K562 (cell line): ENCODE data around the gene MYL12B. TPM values are rescaled to one million over a fixed set of nuclear protein-coding genes. Genes with fewer than 3 reads are reported as not detected.

ENCODE experiments used
- ARID4B ChIP-seq: sonication (generic); formaldehyde crosslinking; IDR thresholded peaks from 2 replicates; pipeline ENCODE4 v1.8.0; 2022; ENCODE audit warnings: mild to moderate bottlenecking, missing genetic modification reagents
- CBFB ChIP-seq: sonication (generic); formaldehyde crosslinking; IDR thresholded peaks from 2 replicates; pipeline ENCODE4 v1.4.0; 2020; ENCODE audit warnings: mild to moderate bottlenecking, missing genetic modification reagents
- CBX2 ChIP-seq: fragments of 200-600 bp; sonication (generic); IDR thresholded peaks from one replicate; pipeline ENCODE4 v1.6.1; 2012; ENCODE audit warnings: mild to moderate bottlenecking, low read length, inconsistent platforms; ENCODE audit not compliant: insufficient read depth, poor library complexity, severe bottlenecking
- CSDE1 ChIP-seq, 2 experiments: fragments of 450-650 bp; IDR thresholded peaks; 2 replicates each; pipeline ENCODE4 v1.6.1; 2016; ENCODE audit warnings: mild to moderate bottlenecking in 1 of 2
- E2F6 ChIP-seq, 2 experiments: IDR thresholded peaks; 2 replicates each; pipeline ENCODE4 v1.6.1; 2011; ENCODE audit warnings: borderline replicate concordance in 1 of 2, control low read depth in 1 of 2, low read depth in 1 of 2, low read length in 1 of 2, mild to moderate bottlenecking in 1 of 2, mixed read lengths in 1 of 2, moderate library complexity in 1 of 2; ENCODE audit not compliant: insufficient read depth in 1 of 2, insufficient read length in 1 of 2, poor library complexity in 1 of 2, severe bottlenecking in 1 of 2; ENCODE audit errors: extremely low read depth in 1 of 2
- EGR1 ChIP-seq: fragments of 450-650 bp; conservative IDR thresholded peaks from 2 replicates; pipeline ENCODE4 v1.6.1; 2017; ENCODE audit warnings: mild to moderate bottlenecking
- FOSL1 ChIP-seq: fragments of 200-800 bp; sonication (Bioruptor generic); conservative IDR thresholded peaks from 2 replicates; pipeline ENCODE4 v1.6.1; 2016; ENCODE audit warnings: missing genetic modification characterization, missing compliant biosample characterization
- FOXJ3 ChIP-seq: sonication (generic); formaldehyde crosslinking; IDR thresholded peaks from 2 replicates; pipeline ENCODE4 v1.4.0; 2020; ENCODE audit warnings: mild to moderate bottlenecking, missing genetic modification reagents
- HDAC6 ChIP-seq: IDR thresholded peaks from 2 replicates; pipeline ENCODE4 v1.6.1; 2012; ENCODE audit warnings: low read depth, mild to moderate bottlenecking, control low read depth, inconsistent platforms, low read length, moderate library complexity
- MLLT1 ChIP-seq, 2 experiments: fragments of 450-650 bp; IDR thresholded peaks; 2 replicates each; pipeline ENCODE4 v1.6.1; 2016
- NFE2 ChIP-seq: IDR thresholded peaks from 2 replicates; pipeline ENCODE4 v1.6.1; 2014; ENCODE audit warnings: antibody characterized with exemption, low read depth
- NFYB ChIP-seq: IDR thresholded peaks from 2 replicates; pipeline ENCODE4 v1.6.1; 2011; ENCODE audit warnings: mild to moderate bottlenecking, moderate library complexity; ENCODE audit not compliant: insufficient read length; ENCODE audit errors: extremely low read depth
- PTTG1 ChIP-seq: fragments of 450-650 bp; IDR thresholded peaks from 2 replicates; pipeline ENCODE4 v1.6.1; 2016; ENCODE audit warnings: low read depth, mild to moderate bottlenecking, missing genetic modification characterization, missing compliant biosample characterization
- SMAD3 ChIP-seq: fragments of 450-650 bp; formaldehyde crosslinking; conservative IDR thresholded peaks from 2 replicates; pipeline ENCODE4 v1.4.0; 2020; ENCODE audit warnings: mild to moderate bottlenecking
- TEAD4 ChIP-seq, 2 experiments: sonication (generic) in 1 of 2; formaldehyde crosslinking in 1 of 2; IDR thresholded peaks; 2 replicates each; pipeline versions ENCODE4 v1.6.1 to v1.8.0; 2012 to 2022; ENCODE audit warnings: borderline replicate concordance in 1 of 2, inconsistent platforms in 1 of 2, low read length in 1 of 2, mild to moderate bottlenecking in 1 of 2, missing genetic modification reagents in 1 of 2
- ZBED1 ChIP-seq: IDR thresholded peaks from 2 replicates; pipeline ENCODE4 v1.6.1; 2014
- ZNF146 ChIP-seq: IDR thresholded peaks from one replicate; pipeline ENCODE4 v1.6.1; 2018; ENCODE audit warnings: missing compliant biosample characterization; ENCODE audit not compliant: unreplicated experiment
- ZNF23 ChIP-seq: fragments of 250-450 bp; sonication (Bioruptor Pico); IDR thresholded peaks from 2 replicates; pipeline ENCODE4 v1.4.0; 2020; ENCODE audit warnings: mild to moderate bottlenecking
- polyA plus RNA-seq, 8 experiments: library from polyadenylated mRNA; depleted of rRNA in 4 of 8; stranded (reverse) in 5 of 8; unstranded in 3 of 8; fragments of >200 nt; fragmentation: Nextera tagmentation in 2 of 8; fragmentation: Illumina TruSeq in 1 of 8; extraction: Ambion mirVana in 2 of 8; extraction: Trizol in 1 of 8; gene quantifications; 2 replicates each; pipeline versions ENCODE4 v1.2.1 to v1.2.3, GENCODE V29; 2011 to 2014; ENCODE audit warnings: inconsistent platforms in 1 of 8, missing spikeins in 1 of 8
- total RNA-seq, 7 experiments: library from RNA; depleted of rRNA in 6 of 7; stranded (reverse); fragments of >200 nt in 6 of 7; fragmentation: Illumina TruSeq in 2 of 7; extraction: Trizol in 2 of 7; gene quantifications; 2 replicates each; pipeline versions ENCODE4 v1.2.1 to v1.2.3, GENCODE V29; 2011 to 2021; ENCODE audit warnings: low replicate concordance in 1 of 7
- TF ChIP-seq, protein P1 (sequence below): sonication (generic); formaldehyde crosslinking; IDR thresholded peaks from 2 replicates; pipeline ENCODE4 v1.8.0; 2023; ENCODE audit warnings: mild to moderate bottlenecking, missing genetic modification reagents

The MYL12B gene
- total and polyA plus RNA-seq, 9 of the 15 experiments (the other 6 are each of a cell fraction or from before 2014, with no cell fraction given) = 220 to 995 (median 463) TPM

- TF ChIP-seq, protein P1, sequence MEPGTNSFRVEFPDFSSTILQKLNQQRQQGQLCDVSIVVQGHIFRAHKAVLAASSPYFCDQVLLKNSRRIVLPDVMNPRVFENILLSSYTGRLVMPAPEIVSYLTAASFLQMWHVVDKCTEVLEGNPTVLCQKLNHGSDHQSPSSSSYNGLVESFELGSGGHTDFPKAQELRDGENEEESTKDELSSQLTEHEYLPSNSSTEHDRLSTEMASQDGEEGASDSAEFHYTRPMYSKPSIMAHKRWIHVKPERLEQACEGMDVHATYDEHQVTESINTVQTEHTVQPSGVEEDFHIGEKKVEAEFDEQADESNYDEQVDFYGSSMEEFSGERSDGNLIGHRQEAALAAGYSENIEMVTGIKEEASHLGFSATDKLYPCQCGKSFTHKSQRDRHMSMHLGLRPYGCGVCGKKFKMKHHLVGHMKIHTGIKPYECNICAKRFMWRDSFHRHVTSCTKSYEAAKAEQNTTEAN = no peak
- TF ChIP-seq FOSL1 (tag) (no peak), PTTG1 (tag) (no peak), CBX2 (no peak), ZBED1 (no peak), CSDE1 (IDR thresholded peaks at IDR 0.05) (no peak), SMAD3 (no peak; the same call in 1 of the 2 replicates), NFE2 (no peak), TEAD4 (IDR thresholded peaks at IDR 0.05; ENCODE audit: low read length) (peak; percentile 95), TEAD4 (CRISPR knock-in tag; IDR thresholded peaks at IDR 0.05; ENCODE audit: borderline replicate concordance) (peak; percentile 100), CBFB (CRISPR knock-in tag) (peak; percentile 98), MLLT1 (IDR thresholded peaks at IDR 0.05) (peak; percentile 89 to 97; a peak in 3 of 4 replicates), ZNF23 (CRISPR knock-in tag) (no peak; the same call in 1 of the 2 replicates), EGR1 (no peak), ARID4B (peak; percentile 62; the same call in 1 of the 2 replicates), HDAC6 (no peak), FOXJ3 (CRISPR knock-in tag) (no peak), ZNF146 (no peak), NFYB (no peak), E2F6 (IDR thresholded peaks at IDR 0.05; ENCODE audit: borderline replicate concordance in 1 of 2, extremely low read depth in 1 of 2, insufficient read depth in 1 of 2, insufficient read length in 1 of 2, low read depth in 1 of 2, low read length in 1 of 2, poor library complexity in 1 of 2, severe bottlenecking in 1 of 2) (peak; percentile 27 to 80)
Observed at GRCh38 chr18:3247240-3248061, 14.5 kb upstream of the MYL12B start, which contains the start of gene MYL12A (continued).
